NK-92 (cell line): ENCODE data around the gene C16orf95.
"Not testable (repeated sequence)": the region's sequence is repeated elsewhere in the genome, so short reads cannot be mapped to it uniquely, and the experiment has no call there.

Experiments
- DNase-seq: peaks from one replicate; lab custom pipeline; 2025; ENCODE audit not compliant: unreplicated experiment; lab: John Stamatoyannopoulos, UW

The C16orf95 gene

GRCh38 chr16:87293990-87294389, 23.2 kb downstream of the C16orf95 start:
- no peak for DNase-seq

- no peak for DNase-seq
Observed at GRCh38 chr16:87291944-87292343, 25.2 kb downstream of the C16orf95 start.

GRCh38 chr16:87288753-87289362, 28.3 kb downstream of the C16orf95 start:
- no peak for DNase-seq

GRCh38 chr16:87286839-87287626, 30.2 kb downstream of the C16orf95 start:
- no peak for DNase-seq

- DNase-seq = no peak
Observed at GRCh38 chr16:87284183-87284582, 33.0 kb downstream of the C16orf95 start.

GRCh38 chr16:87279094-87279658, 38.0 kb downstream of the C16orf95 start:
- DNase-seq = no peak

- DNase-seq = no peak
Observed at GRCh38 chr16:87278191-87279093, 38.8 kb downstream of the C16orf95 start.

- no peak for DNase-seq
Observed at GRCh38 chr16:87276924-87277323, 40.3 kb downstream of the C16orf95 start.

GRCh38 chr16:87276091-87276701, 41.0 kb downstream of the C16orf95 start:
- DNase-seq = no peak

- no peak for DNase-seq
Observed at GRCh38 chr16:87274794-87275193, 42.4 kb downstream of the C16orf95 start.

- no peak for DNase-seq
Observed at GRCh38 chr16:87273471-87274030, 43.6 kb downstream of the C16orf95 start.

GRCh38 chr16:87271256-87271655, 45.9 kb downstream of the C16orf95 start:
- no peak for DNase-seq

GRCh38 chr16:87267566-87267965, 49.6 kb downstream of the C16orf95 start:
- DNase-seq = no peak

GRCh38 chr16:87266846-87267245, 50.3 kb downstream of the C16orf95 start:
- DNase-seq = no peak

GRCh38 chr16:87265261-87265660, 51.9 kb downstream of the C16orf95 start:
- DNase-seq = no peak

- no peak for DNase-seq
Observed at GRCh38 chr16:87264634-87265033, 52.6 kb downstream of the C16orf95 start.

- DNase-seq = no peak
Observed at GRCh38 chr16:87263418-87264052, 53.7 kb downstream of the C16orf95 start.

- no peak for DNase-seq
Observed at GRCh38 chr16:87259431-87259830, 57.8 kb downstream of the C16orf95 start.

GRCh38 chr16:87258653-87259052, 58.5 kb downstream of the C16orf95 start:
- not testable (repeated sequence) for DNase-seq

- DNase-seq = no peak
Observed at GRCh38 chr16:87255866-87256265, 61.3 kb downstream of the C16orf95 start.
